ENCODE data around the gene CDK5R2.

GRCh38 chr2:218980735-218981389 lies 21.4 kb downstream of the CDK5R2 start:
- TF ChIP-seq YY1 (IDR thresholded peaks at IDR 0.05; ENCODE audit: insufficient read depth, insufficient read length) (no peak), ZNF274 (IDR thresholded peaks at IDR 0.05; ENCODE audit: low read depth, low read length) (no peak), SUZ12 (IDR thresholded peaks at IDR 0.05; ENCODE audit: extremely low read depth, insufficient read depth, insufficient read length) (no peak)
